ENCODE data around the gene PLCXD1. TPM values are rescaled to one million over a fixed set of nuclear protein-coding genes. Genes with fewer than 3 reads are reported as not detected.
"Not testable (repeated sequence)": the region's sequence is repeated elsewhere in the genome, so short reads cannot be mapped to it uniquely, and the experiment has no call there.

The PLCXD1 gene
- total RNA-seq, 1 experiment from 2014 or later: 22.4 TPM

GRCh38 chrX:291411-291901 lies 10.3 kb downstream of the PLCXD1 start:
- no peak for DNase-seq (ENCODE audit: low spot score)

DNA sequence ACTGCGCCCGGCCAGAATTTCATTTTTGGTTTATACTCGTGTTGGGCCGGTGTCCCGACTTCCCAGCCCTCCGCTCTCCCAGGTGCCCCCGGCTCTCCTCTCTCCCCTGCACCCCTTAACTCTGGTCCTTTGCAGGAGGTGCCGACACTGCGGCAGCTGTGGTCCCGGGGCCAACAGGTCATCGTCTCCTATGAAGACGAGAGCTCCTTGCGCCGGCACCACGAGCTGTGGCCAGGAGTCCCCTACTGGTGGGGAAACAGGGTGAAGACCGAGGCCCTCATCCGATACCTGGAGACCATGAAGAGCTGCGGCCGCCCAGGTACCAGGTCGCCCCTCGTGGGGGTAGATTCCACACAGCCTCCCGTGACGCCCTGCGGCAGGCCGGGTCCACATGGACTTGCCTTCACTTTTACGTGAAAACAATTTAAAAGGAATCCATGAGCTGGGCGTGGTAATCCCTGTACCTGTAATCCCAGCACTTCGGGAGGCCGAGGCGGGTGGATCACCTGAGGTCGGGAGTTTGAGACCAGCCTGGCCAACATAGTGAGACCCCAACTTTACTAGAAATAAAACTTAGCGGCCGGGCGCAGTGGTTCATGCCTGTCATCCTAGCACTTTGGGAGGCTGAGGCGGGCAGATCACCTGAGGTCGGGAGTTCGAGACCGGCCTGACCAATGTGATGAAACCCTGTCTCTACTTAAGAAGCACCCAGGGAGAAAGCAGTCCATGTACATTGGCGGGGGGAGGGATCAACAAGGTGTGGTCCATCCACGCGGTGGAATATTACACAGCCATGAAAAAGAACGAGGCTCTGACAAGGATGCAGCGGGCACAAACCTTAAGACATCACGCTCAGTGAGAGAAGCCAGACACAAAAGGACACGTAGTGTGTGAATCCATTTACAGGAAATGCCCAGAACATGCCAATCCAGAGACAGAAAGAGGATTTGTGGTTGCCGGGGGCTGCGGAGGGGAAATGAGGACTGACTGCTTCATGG lies 12.0 kb downstream of the PLCXD1 start:
- DNase-seq (ENCODE audit: low spot score): no peak

DNA sequence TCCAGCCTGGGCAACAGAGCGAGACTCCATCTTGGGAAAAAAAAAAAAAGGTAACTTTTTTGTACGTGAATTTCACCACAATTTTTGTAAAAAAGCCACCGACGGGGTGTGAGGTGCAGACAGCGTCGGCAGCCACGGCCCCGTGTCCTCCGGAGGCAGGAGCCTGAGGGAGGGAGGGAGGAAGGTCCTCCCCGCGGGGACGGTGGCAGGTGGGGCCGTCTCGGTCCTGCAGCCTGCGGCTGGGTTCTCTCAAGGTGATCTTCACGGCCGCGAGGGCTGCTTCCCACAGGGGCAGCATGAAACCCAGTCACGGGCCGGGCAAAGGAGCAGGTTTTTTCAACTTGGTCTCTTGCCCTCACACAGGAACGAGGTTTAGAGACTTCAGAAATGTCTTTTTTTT lies 14.0 kb downstream of the PLCXD1 start:
- DNase-seq (ENCODE audit: low spot score): no peak

- no peak for DNase-seq (ENCODE audit: low spot score)
These were observed 17.8 kb downstream of the PLCXD1 start for GRCh38 chrX:298993-299392.

DNA sequence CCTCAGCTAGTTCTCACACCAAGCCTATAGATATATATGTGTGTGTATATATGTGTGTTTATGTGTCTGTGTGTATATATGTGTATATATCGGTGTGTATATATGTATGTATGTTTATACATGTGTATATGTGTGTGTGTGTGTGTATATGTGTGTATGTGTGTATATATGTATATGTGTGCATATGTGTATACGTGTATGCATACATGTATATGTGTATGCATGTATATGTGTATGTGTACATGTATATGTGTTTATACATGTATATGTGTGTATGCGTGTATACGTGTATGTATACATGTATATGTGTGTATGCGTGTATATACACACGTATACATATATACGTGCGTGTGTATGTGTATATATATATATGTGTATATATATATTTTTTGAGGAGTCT lies 19.2 kb downstream of the PLCXD1 start:
- DNase-seq (ENCODE audit: low spot score): no peak

GRCh38 chrX:302975-303374 lies 21.8 kb downstream of the PLCXD1 start:
- no peak for DNase-seq (ENCODE audit: low spot score)

GRCh38 chrX:305781-306613 lies 24.8 kb downstream of the PLCXD1 start:
- not testable (repeated sequence) for DNase-seq (ENCODE audit: low spot score)

DNA sequence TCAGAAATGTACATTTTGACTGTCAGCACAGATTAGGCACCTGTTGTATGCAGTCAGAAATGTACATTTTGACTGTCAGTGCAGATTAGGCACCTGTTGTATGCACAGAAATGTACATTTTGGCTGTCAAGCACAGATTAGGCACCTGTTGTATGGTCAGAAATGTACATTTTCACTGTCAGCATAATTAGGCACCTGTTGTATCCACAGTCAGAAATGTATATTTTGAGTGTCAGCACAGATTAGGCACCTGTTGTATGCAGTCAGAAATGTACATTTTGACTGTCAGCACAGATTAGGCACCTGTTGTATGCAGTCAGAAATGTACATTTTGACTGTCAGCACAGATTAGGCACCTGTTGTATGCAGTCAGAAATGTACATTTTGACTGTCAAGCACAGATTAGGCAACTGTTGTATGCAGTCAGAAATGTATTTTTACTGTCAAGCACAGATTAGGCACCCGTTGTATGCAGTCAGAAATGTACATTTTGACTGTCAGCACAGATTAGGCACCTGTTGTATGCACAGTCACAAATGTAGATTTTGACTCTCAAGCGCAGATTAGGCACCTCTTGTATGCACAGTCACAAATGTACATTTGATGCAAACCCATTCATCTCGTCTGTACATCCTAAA lies 25.6 kb downstream of the PLCXD1 start:
- DNase-seq (ENCODE audit: low spot score): not testable (repeated sequence)

GRCh38 chrX:307261-308111 lies 26.3 kb downstream of the PLCXD1 start:
- DNase-seq (ENCODE audit: low spot score): no peak

GRCh38 chrX:308821-309520 lies 27.8 kb downstream of the PLCXD1 start:
- DNase-seq (ENCODE audit: low spot score): no peak

- no peak for DNase-seq (ENCODE audit: low spot score)
These were observed 29.5 kb downstream of the PLCXD1 start for GRCh38 chrX:310621-311155.

DNA sequence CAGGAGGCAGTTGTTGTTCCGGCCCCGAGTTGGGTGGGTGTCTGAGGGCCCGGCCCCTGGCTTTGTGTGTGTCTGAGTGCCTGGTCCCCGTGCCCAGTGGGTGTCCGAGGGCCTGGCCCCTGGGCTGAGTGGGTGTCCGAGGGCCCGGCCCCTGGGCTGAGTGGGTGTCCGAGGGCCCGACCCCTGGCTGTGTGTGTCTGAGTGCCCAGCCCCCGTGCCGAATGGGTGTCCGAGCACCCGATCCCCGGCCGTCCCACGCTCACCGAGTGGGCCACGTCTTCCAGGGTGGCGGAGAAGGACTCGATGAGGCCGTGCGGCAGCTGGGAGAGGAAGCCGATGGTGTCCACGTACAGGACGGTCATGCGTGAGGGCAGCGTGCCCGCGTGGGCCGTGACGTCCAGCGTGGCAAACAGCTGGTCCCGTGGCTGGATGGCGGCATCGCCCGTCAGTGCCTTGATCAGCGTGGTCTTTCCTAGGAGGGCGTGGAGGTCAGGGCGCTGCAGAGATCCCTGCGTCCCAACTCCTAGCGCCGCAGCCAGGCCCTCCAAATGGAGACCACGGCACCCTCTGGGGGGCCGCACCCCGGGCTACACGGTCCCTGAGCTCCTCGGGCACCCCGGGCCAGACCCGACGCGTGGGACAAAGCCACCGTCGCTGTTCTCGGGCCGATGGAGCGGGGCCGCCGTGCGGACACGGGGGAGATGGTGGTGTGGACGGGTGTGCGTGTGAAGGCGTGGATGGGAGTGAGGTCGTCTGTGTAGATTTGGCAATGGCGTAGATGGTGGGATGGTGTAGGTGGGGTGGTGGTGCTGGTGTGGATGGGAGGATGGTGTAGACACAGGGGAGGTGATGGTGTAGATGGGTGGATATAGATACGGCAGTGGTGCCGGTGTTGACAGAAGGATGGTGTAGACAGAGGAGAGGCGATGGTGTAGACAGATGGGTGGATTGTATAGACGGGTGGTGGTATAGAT lies 30.3 kb downstream of the PLCXD1 start:
- DNase-seq (ENCODE audit: low spot score): no peak

GRCh38 chrX:312621-313331 lies 31.6 kb downstream of the PLCXD1 start:
- no peak for DNase-seq (ENCODE audit: low spot score)

- no peak for DNase-seq (ENCODE audit: low spot score)
These were observed 32.4 kb downstream of the PLCXD1 start for GRCh38 chrX:313546-313945.

DNA sequence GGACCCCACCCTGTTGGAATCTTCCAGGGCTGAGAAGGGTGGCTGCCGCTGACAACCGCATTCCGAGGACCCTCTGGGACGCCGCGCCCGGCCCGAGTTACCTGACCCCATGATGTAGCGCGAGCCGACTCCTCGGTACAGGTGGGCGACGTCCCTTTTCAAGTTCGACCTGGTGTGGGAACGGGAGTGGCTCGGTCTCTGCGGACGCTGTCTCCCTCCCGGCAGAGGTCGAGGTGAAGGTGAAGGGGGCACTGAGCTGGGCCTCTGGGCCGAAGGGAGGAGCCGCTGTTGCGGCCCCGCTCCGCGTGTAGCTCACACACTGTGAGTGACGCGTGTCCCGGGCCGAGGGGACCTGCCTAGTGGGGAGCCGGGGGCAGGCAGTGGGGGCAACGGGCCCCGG lies 32.9 kb downstream of the PLCXD1 start:
- DNase-seq (ENCODE audit: low spot score): no peak

GRCh38 chrX:314781-315595 lies 33.8 kb downstream of the PLCXD1 start:
- no peak for DNase-seq (ENCODE audit: low spot score)
